Measurements from ENCODE around the gene GOLM1. TPM values are rescaled to one million over a fixed set of nuclear protein-coding genes. Genes with fewer than 3 reads are reported as not detected.
"Not testable (repeated sequence)": the region's sequence is repeated elsewhere in the genome, so short reads cannot be mapped to it uniquely, and the experiment has no call there.

Gene GOLM1
- total RNA-seq = 10 to 100 TPM in 1 of 2 donors, 1 to 10 TPM in 1; 7.5 to 10.5 TPM
- long read RNA-seq, partial matches to known transcripts = 1 of 7 reads
- long read RNA-seq, other reads (novel, unspliced or antisense) = 2 of 7 reads

- intact Hi-C loops (cut with DNase I) = no loop called here
- peak; percentile 92 to 95 for ATAC-seq
- DNase-seq = peak; percentile 53
These were observed at the start of gene GOLM1 for GRCh38 chr9:86098824-86099700. Gene GOLM1 (minus strand): TSS chr9:86099558. CDS start chr9:86079320, 20,238 bp downstream.

- ATAC-seq; DNase-seq; intact Hi-C loops (cut with DNase I): not testable (repeated sequence)
These were observed 47.3 kb upstream of the GOLM1 start for GRCh38 chr9:86146671-86147070.

- intact Hi-C loops (cut with DNase I); ATAC-seq; DNase-seq: not testable (repeated sequence)
These were observed 46.6 kb upstream of the GOLM1 start for GRCh38 chr9:86145960-86146359.

- ATAC-seq (no peak), DNase-seq (no peak)
- intact Hi-C loops (cut with DNase I) = no loop called here
These were observed 43.6 kb upstream of the GOLM1 start for GRCh38 chr9:86142973-86143372.

- ATAC-seq (no peak), DNase-seq (no peak)
- intact Hi-C loops (cut with DNase I) = no loop called here
These were observed 42.5 kb upstream of the GOLM1 start for GRCh38 chr9:86141843-86142242.

- intact Hi-C loops (cut with DNase I) = no loop called here
- DNase-seq (no peak), ATAC-seq (no peak)
These were observed 36.0 kb upstream of the GOLM1 start for GRCh38 chr9:86135371-86135770.

- intact Hi-C loops (cut with DNase I) = no loop called here
- DNase-seq (no peak), ATAC-seq (no peak)
These were observed 35.0 kb upstream of the GOLM1 start for GRCh38 chr9:86134361-86134760.

GRCh38 chr9:86128235-86128822, 29.0 kb upstream of the GOLM1 start:
- intact Hi-C loops (cut with DNase I) = no loop called here
- DNase-seq = no peak
- no peak for ATAC-seq

GRCh38 chr9:86126998-86127972, 27.9 kb upstream of the GOLM1 start:
- intact Hi-C loops (cut with DNase I) = no loop called here
- ATAC-seq (peak; percentile 38 to 90), DNase-seq (peak; percentile 48)

- intact Hi-C loops (cut with DNase I) = no loop called here
- ATAC-seq = no peak
These were observed 23.0 kb upstream of the GOLM1 start for GRCh38 chr9:86122311-86122710.

GRCh38 chr9:86119457-86119856, 20.1 kb upstream of the GOLM1 start:
- DNase-seq = no peak
- ATAC-seq = no peak
- intact Hi-C loops (cut with DNase I) = no loop called here

More at GRCh38 chr9:86122311-86122710, 23.0 kb upstream of the GOLM1 start:
- no peak for DNase-seq

- intact Hi-C loops (cut with DNase I) = no loop called here
- DNase-seq (no peak), ATAC-seq (no peak)
These were observed 17.1 kb upstream of the GOLM1 start for GRCh38 chr9:86116425-86116824.

- no peak for ATAC-seq
- no peak for DNase-seq
- intact Hi-C loops (cut with DNase I) = no loop called here
These were observed 16.5 kb upstream of the GOLM1 start for GRCh38 chr9:86115886-86116285.

GRCh38 chr9:86112057-86112456, 12.7 kb upstream of the GOLM1 start:
- DNase-seq (no peak), ATAC-seq (no peak)
- intact Hi-C loops (cut with DNase I) = no loop called here

- ATAC-seq = no peak
- intact Hi-C loops (cut with DNase I) = no loop called here
- no peak for DNase-seq
These were observed 3.3 kb upstream of the GOLM1 start for GRCh38 chr9:86102626-86103025.

GRCh38 chr9:86099701-86100364, 475 bp upstream of the GOLM1 start:
- ATAC-seq = peak; percentile 43 to 77
- intact Hi-C loops (cut with DNase I) = no loop called here
- DNase-seq = peak; percentile 63

- no peak for ATAC-seq
- DNase-seq = no peak
- intact Hi-C loops (cut with DNase I) = no loop called here
These were observed 1.7 kb downstream of the GOLM1 start for GRCh38 chr9:86097510-86098224.

- intact Hi-C loops (cut with DNase I) = no loop called here
- no peak for DNase-seq
These were observed 3.0 kb downstream of the GOLM1 start for GRCh38 chr9:86096386-86096785.

More at GRCh38 chr9:86096386-86096785, 3.0 kb downstream of the GOLM1 start:
- no peak for ATAC-seq
